HepG2 (cell line): Measurements from ENCODE around the gene POLR2F. TPM values are rescaled to one million over a fixed set of nuclear protein-coding genes. Genes with fewer than 3 reads are reported as not detected.
A peak's percentile ranks its signal among the peaks of the same experiment; 100 is the strongest.

Experiments used
- ATF6 ChIP-seq: sonication (generic); formaldehyde crosslinking; conservative IDR thresholded peaks from 2 replicates; pipeline ENCODE4 v1.4.0; 2020; ENCODE audit warnings: missing genetic modification reagents
- EP300 ChIP-seq, 3 experiments: sonication (generic) in 1 of 3; formaldehyde crosslinking in 1 of 3; IDR thresholded peaks; 2 replicates each; pipeline versions ENCODE4 v1.5.1 to v1.6.1; 2011 to 2020; ENCODE audit warnings: low read depth in 2 of 3, low read length in 2 of 3, borderline replicate concordance in 1 of 3, improper control_type of control experiment in 1 of 3, mild to moderate bottlenecking in 1 of 3, missing genetic modification reagents in 1 of 3, moderate library complexity in 1 of 3
- FOSL2 ChIP-seq: sonication (generic); formaldehyde crosslinking; IDR thresholded peaks from 2 replicates; pipeline ENCODE4 v1.4.0; 2020; ENCODE audit warnings: missing genetic modification reagents
- FOXK1 ChIP-seq: sonication (generic); formaldehyde crosslinking; IDR thresholded peaks from 2 replicates; pipeline ENCODE4 v1.4.0; 2020; ENCODE audit warnings: low read depth, missing genetic modification reagents, borderline replicate concordance
- IRF2 ChIP-seq: IDR thresholded peaks from 2 replicates; pipeline ENCODE4 v1.6.1; 2018; ENCODE audit warnings: missing genetic modification reagents, missing compliant biosample characterization
- MAFG ChIP-seq: sonication (generic); formaldehyde crosslinking; IDR thresholded peaks from 2 replicates; pipeline ENCODE4 v1.5.1; 2020; ENCODE audit warnings: mild to moderate bottlenecking, missing genetic modification reagents
- NFYC ChIP-seq: IDR thresholded peaks from 2 replicates; pipeline ENCODE4 v1.6.1; 2016; ENCODE audit warnings: missing genetic modification reagents, missing compliant biosample characterization
- NR2F2 ChIP-seq: IDR thresholded peaks from 2 replicates; pipeline ENCODE4 v1.6.1; 2012; ENCODE audit warnings: low read depth, inconsistent platforms, borderline replicate concordance
- POGZ ChIP-seq: sonication (generic); formaldehyde crosslinking; IDR thresholded peaks from 2 replicates; pipeline ENCODE4 v1.4.0; 2020; ENCODE audit warnings: mild to moderate bottlenecking, missing genetic modification reagents
- RFX1 ChIP-seq: fragments of 450-650 bp; IDR thresholded peaks from 2 replicates; pipeline ENCODE4 v1.6.1; 2017
- SNAPC2 ChIP-seq: sonication (generic); formaldehyde crosslinking; IDR thresholded peaks from 2 replicates; pipeline ENCODE4 v1.8.1; 2022; ENCODE audit warnings: mild to moderate bottlenecking, missing genetic modification reagents
- SP1 ChIP-seq, 2 experiments: fragments of 450-650 bp in 1 of 2; sonication (generic) in 1 of 2; formaldehyde crosslinking in 1 of 2; IDR thresholded peaks; 2 replicates each; pipeline versions ENCODE4 v1.4.0 to v1.6.1; 2016 to 2020; ENCODE audit warnings: missing genetic modification reagents in 1 of 2
- TAF1 ChIP-seq: sonication (generic); formaldehyde crosslinking; IDR thresholded peaks from 2 replicates; pipeline ENCODE4 v1.4.0; 2020; ENCODE audit warnings: missing genetic modification reagents
- TRIM22 ChIP-seq: fragments of 450-650 bp; IDR thresholded peaks from 2 replicates; pipeline ENCODE4 v1.6.1; 2017
- ZBTB49 ChIP-seq: sonication (generic); formaldehyde crosslinking; IDR thresholded peaks from 2 replicates; pipeline ENCODE4 v1.4.0; 2020; ENCODE audit warnings: missing genetic modification reagents, borderline replicate concordance
- ZFP36L2 ChIP-seq: sonication (generic); formaldehyde crosslinking; IDR thresholded peaks from 2 replicates; pipeline ENCODE4 v1.4.0; 2020; ENCODE audit warnings: missing genetic modification reagents
- ZNF121 ChIP-seq: sonication (generic); formaldehyde crosslinking; IDR thresholded peaks from 2 replicates; pipeline ENCODE4 v1.5.0; 2020; ENCODE audit warnings: mild to moderate bottlenecking, missing genetic modification reagents
- ZNF484 ChIP-seq: sonication (generic); formaldehyde crosslinking; IDR thresholded peaks from 2 replicates; pipeline ENCODE4 v1.5.1; 2020; ENCODE audit warnings: mild to moderate bottlenecking, low read depth, missing genetic modification reagents, borderline replicate concordance
- ZNF503 ChIP-seq: sonication (generic); formaldehyde crosslinking; IDR thresholded peaks from 2 replicates; pipeline ENCODE4 v1.4.0; 2020; ENCODE audit warnings: missing genetic modification reagents
- ZNF790 ChIP-seq: sonication (generic); formaldehyde crosslinking; IDR thresholded peaks from 2 replicates; pipeline ENCODE4 v1.8.0; 2022; ENCODE audit warnings: missing genetic modification reagents, mild to moderate bottlenecking, borderline replicate concordance
- polyA plus RNA-seq, 8 experiments: library from polyadenylated mRNA; depleted of rRNA in 3 of 8; stranded (reverse) in 7 of 8; unstranded in 1 of 8; fragments of >200 nt; fragmentation: Illumina TruSeq in 4 of 8; extraction: Trizol in 4 of 8; gene quantifications; 2 replicates each; pipeline versions ENCODE4 v1.2.1 to v1.2.3, GENCODE V29; 2011 to 2016; ENCODE audit warnings: low read depth in 4 of 8, missing spikeins in 1 of 8, mixed read lengths in 1 of 8; ENCODE audit not compliant: insufficient read depth in 1 of 8
- total RNA-seq, 5 experiments: library from RNA; depleted of rRNA; stranded (reverse); fragments of >200 nt; fragmentation: Illumina TruSeq; extraction: Trizol; gene quantifications; 2 replicates each; pipeline ENCODE4 v1.2.3, GENCODE V29; 2016; ENCODE audit warnings: low read depth in 1 of 5

The POLR2F gene
- total and polyA plus RNA-seq, 2 of the 13 experiments (the other 11 are each of a cell fraction or from before 2014, with no cell fraction given) = 135 to 158 TPM

- TF ChIP-seq SP1 (IDR thresholded peaks at IDR 0.05) = no peak
- TF ChIP-seq SP1 (CRISPR knock-in tag; IDR thresholded peaks at IDR 0.05) = peak; percentile 96
- peak; percentile 91 for TF ChIP-seq FOSL2
- no peak for TF ChIP-seq ZBTB49
- 0 out of 2 replicates have a peak, but pooled peaks have one; percentile 11 for TF ChIP-seq POGZ
- peak; percentile 57 for TF ChIP-seq IRF2
- no peak; the same call in 1 of the 2 replicates for TF ChIP-seq TAF1
- TF ChIP-seq ZNF484 (CRISPR knock-in tag) = no peak; the same call in 1 of the 2 replicates
- no peak for TF ChIP-seq SNAPC2 (CRISPR knock-in tag)
- TF ChIP-seq FOXK1 (CRISPR knock-in tag) = peak; percentile 52; the same call in 1 of the 2 replicates
- no peak for TF ChIP-seq ZNF121
- no peak for TF ChIP-seq RFX1
- TF ChIP-seq NFYC (CRISPR knock-in tag) = peak; percentile 31; the same call in 1 of the 2 replicates
- TF ChIP-seq ZNF503 = no peak
- no peak for TF ChIP-seq ATF6
- TF ChIP-seq EP300 (IDR thresholded peaks at IDR 0.05; ENCODE audit: low read depth in 2 of 2, low read length in 2 of 2) = 0 out of 4 replicates have a peak, but pooled peaks of 1 of the 2 experiments have one; percentile 30
- TF ChIP-seq EP300 (CRISPR knock-in tag; IDR thresholded peaks at IDR 0.05; ENCODE audit: borderline replicate concordance) = no peak
- no peak for TF ChIP-seq NR2F2
- TF ChIP-seq MAFG (CRISPR knock-in tag) = no peak
- no peak for TF ChIP-seq TRIM22
- TF ChIP-seq ZFP36L2 = 0 out of 2 replicates have a peak, but pooled peaks have one; percentile 19
- TF ChIP-seq ZNF790 (CRISPR knock-in tag) = no peak
Measured at GRCh38 chr22:37933711-37934376, 19.7 kb upstream of the POLR2F start (continued).
